ENCODE data around the gene DBX1. TPM values are rescaled to one million over a fixed set of nuclear protein-coding genes. Genes with fewer than 3 reads are reported as not detected.

The DBX1 gene
- total RNA-seq, 3 donors from 2014 or later: not detected

GRCh38 chr11:20120134-20120925 is 39.9 kb downstream of the DBX1 start:
- ATAC-seq (no peak), DNase-seq (no peak)
- H3K4me1 Mint-ChIP-seq (ENCODE audit: low read depth): no peaks in the 10 kb centered on the region
- peaks cover 9% of the 10 kb centered on the region for H3K27me3 Mint-ChIP-seq (ENCODE audit: low read depth)
- no peak overlapping the region for H3K4me3 Mint-ChIP-seq
- H3K36me3 Mint-ChIP-seq (ENCODE audit: insufficient read depth): no peaks in the 10 kb centered on the region
- no peaks in the 10 kb centered on the region for H3K9me3 Mint-ChIP-seq

GRCh38 chr11:20119315-20119714 is 41.0 kb downstream of the DBX1 start:
- Mint-ChIP-seq H3K9me3 (no peaks in the 10 kb centered on the region), H3K4me1 (ENCODE audit: low read depth) (no peaks in the 10 kb centered on the region), H3K36me3 (ENCODE audit: insufficient read depth) (no peaks in the 10 kb centered on the region), H3K4me3 (no peak overlapping the region), H3K27me3 (ENCODE audit: low read depth) (peaks cover 9% of the 10 kb centered on the region)
- no peak for ATAC-seq
- DNase-seq: no peak

GRCh38 chr11:20118209-20118608 is 42.1 kb downstream of the DBX1 start:
- H3K36me3 Mint-ChIP-seq (ENCODE audit: insufficient read depth): no peaks in the 10 kb centered on the region
- H3K9me3 Mint-ChIP-seq: no peaks in the 10 kb centered on the region
- no peak for ATAC-seq
- peaks cover 9% of the 10 kb centered on the region for H3K27me3 Mint-ChIP-seq (ENCODE audit: low read depth)
- no peak for DNase-seq
- no peaks in the 10 kb centered on the region for H3K4me1 Mint-ChIP-seq (ENCODE audit: low read depth)
- no peak overlapping the region for H3K4me3 Mint-ChIP-seq

GRCh38 chr11:20117291-20117690 is 43.0 kb downstream of the DBX1 start:
- H3K4me3 Mint-ChIP-seq: no peak overlapping the region
- no peaks in the 10 kb centered on the region for H3K36me3 Mint-ChIP-seq (ENCODE audit: insufficient read depth)
- no peak for DNase-seq
- ATAC-seq: no peak
- H3K4me1 Mint-ChIP-seq (ENCODE audit: low read depth): no peaks in the 10 kb centered on the region
- no peaks in the 10 kb centered on the region for H3K9me3 Mint-ChIP-seq
- H3K27me3 Mint-ChIP-seq (ENCODE audit: low read depth): peaks cover 9% of the 10 kb centered on the region

- Mint-ChIP-seq H3K9me3 (no peaks in the 10 kb centered on the region), H3K36me3 (ENCODE audit: insufficient read depth) (no peaks in the 10 kb centered on the region), H3K27me3 (ENCODE audit: low read depth) (peaks cover 9% of the 10 kb centered on the region), H3K4me3 (no peak overlapping the region), H3K4me1 (ENCODE audit: low read depth) (no peaks in the 10 kb centered on the region)
- no peak for ATAC-seq
- DNase-seq: no peak
These were observed 43.5 kb downstream of the DBX1 start for GRCh38 chr11:20116825-20117224.

- ATAC-seq: no peak
- H3K4me3 Mint-ChIP-seq: no peak overlapping the region
- H3K27me3 Mint-ChIP-seq (ENCODE audit: low read depth): peaks cover 6% of the 10 kb centered on the region
- no peaks in the 10 kb centered on the region for H3K4me1 Mint-ChIP-seq (ENCODE audit: low read depth)
- no peaks in the 10 kb centered on the region for H3K36me3 Mint-ChIP-seq (ENCODE audit: insufficient read depth)
- no peak for DNase-seq
- no peaks in the 10 kb centered on the region for H3K9me3 Mint-ChIP-seq
These were observed 45.7 kb downstream of the DBX1 start for GRCh38 chr11:20114588-20114987.

GRCh38 chr11:20113149-20113438 is 47.2 kb downstream of the DBX1 start:
- ATAC-seq: no peak
- no peaks in the 10 kb centered on the region for H3K36me3 Mint-ChIP-seq (ENCODE audit: insufficient read depth)

GRCh38 chr11:20112291-20113148 is 47.8 kb downstream of the DBX1 start:
- H3K9me3 Mint-ChIP-seq: no peaks in the 10 kb centered on the region
- no peaks in the 10 kb centered on the region for H3K36me3 Mint-ChIP-seq (ENCODE audit: insufficient read depth)
- no peak for DNase-seq
- no peaks in the 10 kb centered on the region for H3K4me1 Mint-ChIP-seq (ENCODE audit: low read depth)
- peak; percentile 30 to 53 for ATAC-seq
- H3K4me3 Mint-ChIP-seq: no peak overlapping the region
- H3K27me3 Mint-ChIP-seq (ENCODE audit: low read depth): peaks cover 6% of the 10 kb centered on the region

More at GRCh38 chr11:20113149-20113438, 47.2 kb downstream of the DBX1 start:
- Mint-ChIP-seq H3K4me3 (no peak overlapping the region), H3K4me1 (ENCODE audit: low read depth) (no peaks in the 10 kb centered on the region), H3K27me3 (ENCODE audit: low read depth) (peaks cover 6% of the 10 kb centered on the region), H3K9me3 (no peaks in the 10 kb centered on the region)
- DNase-seq: no peak

- Mint-ChIP-seq H3K36me3 (ENCODE audit: insufficient read depth) (no peaks in the 10 kb centered on the region), H3K4me1 (ENCODE audit: low read depth) (no peaks in the 10 kb centered on the region), H3K27me3 (ENCODE audit: low read depth) (peaks cover 6% of the 10 kb centered on the region), H3K4me3 (no peak overlapping the region), H3K9me3 (no peaks in the 10 kb centered on the region)
- no peak for DNase-seq
- ATAC-seq: no peak
These were observed 48.4 kb downstream of the DBX1 start for GRCh38 chr11:20111871-20112270.

- Mint-ChIP-seq H3K36me3 (ENCODE audit: insufficient read depth) (no peaks in the 10 kb centered on the region), H3K9me3 (no peaks in the 10 kb centered on the region), H3K4me3 (no peak overlapping the region), H3K27me3 (ENCODE audit: low read depth) (peaks cover 6% of the 10 kb centered on the region), H3K4me1 (ENCODE audit: low read depth) (no peaks in the 10 kb centered on the region)
- DNase-seq (peak; percentile 24), ATAC-seq (peak; percentile 70 to 72)
These were observed 49.2 kb downstream of the DBX1 start for GRCh38 chr11:20110908-20111669.

- Mint-ChIP-seq H3K36me3 (ENCODE audit: insufficient read depth) (no peaks in the 10 kb centered on the region), H3K9me3 (no peaks in the 10 kb centered on the region), H3K4me3 (no peak overlapping the region), H3K27me3 (ENCODE audit: low read depth) (peaks cover 6% of the 10 kb centered on the region), H3K4me1 (ENCODE audit: low read depth) (no peaks in the 10 kb centered on the region)
- no peak for DNase-seq
- no peak for ATAC-seq
These were observed 50.4 kb downstream of the DBX1 start for GRCh38 chr11:20109731-20110445.

Measured in activated T-cell treated with anti-CD3 and anti-CD28 coated beads, Interleukin-2, amount 50 U/mL, for 4 hours (primary cell).